Inflammatory macrophage treated with lipopolysaccharide for 1 hour (primary cell): ENCODE measurements around the gene CDC42EP5.
A peak's percentile ranks its signal among the peaks of the same experiment; 100 is the strongest.

Experiments
- DNase-seq, 2 donors: peaks; one replicate each; pipeline ENCODE4 v3.0.0-alpha.2; 2020 to 2022

CDC42EP5 gene

DNA sequence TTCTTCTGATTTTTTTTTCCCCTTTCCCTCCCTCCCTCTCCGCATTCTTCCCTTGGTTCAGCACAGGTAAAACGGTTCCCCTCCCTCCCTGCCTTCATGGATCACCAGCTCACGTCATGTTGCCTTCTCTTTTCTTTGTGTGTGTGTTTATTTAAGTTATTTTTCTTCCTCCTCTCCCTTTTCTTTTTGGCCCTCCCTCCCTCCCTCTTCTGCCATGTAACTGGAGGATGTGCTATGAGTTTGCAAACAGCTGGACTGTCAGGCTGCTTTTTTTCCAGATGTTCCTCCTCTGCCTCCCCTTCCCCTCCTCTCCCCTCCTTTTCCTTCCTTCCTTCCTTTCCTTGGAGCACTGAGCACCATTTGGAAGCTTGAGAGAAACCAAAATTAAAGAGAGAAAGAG is 11.5 kb downstream of the CDC42EP5 start:
- DNase-seq: no peak

DNA sequence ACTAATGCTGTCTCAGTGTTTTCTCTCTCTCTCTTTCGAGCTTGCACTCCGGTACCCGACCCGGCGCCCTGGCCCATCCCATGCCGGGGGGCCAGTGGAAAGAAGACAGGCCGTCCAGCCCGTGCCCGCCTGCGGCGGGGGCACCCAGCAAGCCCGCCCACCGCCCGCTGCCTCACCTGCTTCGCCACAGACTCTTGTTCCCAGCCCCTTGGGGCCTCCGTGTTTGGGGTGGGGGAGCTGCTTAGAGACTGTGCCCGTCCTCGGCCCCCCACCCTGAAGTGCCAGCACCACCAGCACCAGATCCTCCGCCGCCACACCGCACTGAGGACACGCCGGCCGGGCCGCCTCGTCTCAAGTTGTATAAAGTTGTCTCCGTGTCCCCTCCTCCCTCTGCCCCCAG is 11.9 kb downstream of the CDC42EP5 start:
- DNase-seq: no peak

DNA sequence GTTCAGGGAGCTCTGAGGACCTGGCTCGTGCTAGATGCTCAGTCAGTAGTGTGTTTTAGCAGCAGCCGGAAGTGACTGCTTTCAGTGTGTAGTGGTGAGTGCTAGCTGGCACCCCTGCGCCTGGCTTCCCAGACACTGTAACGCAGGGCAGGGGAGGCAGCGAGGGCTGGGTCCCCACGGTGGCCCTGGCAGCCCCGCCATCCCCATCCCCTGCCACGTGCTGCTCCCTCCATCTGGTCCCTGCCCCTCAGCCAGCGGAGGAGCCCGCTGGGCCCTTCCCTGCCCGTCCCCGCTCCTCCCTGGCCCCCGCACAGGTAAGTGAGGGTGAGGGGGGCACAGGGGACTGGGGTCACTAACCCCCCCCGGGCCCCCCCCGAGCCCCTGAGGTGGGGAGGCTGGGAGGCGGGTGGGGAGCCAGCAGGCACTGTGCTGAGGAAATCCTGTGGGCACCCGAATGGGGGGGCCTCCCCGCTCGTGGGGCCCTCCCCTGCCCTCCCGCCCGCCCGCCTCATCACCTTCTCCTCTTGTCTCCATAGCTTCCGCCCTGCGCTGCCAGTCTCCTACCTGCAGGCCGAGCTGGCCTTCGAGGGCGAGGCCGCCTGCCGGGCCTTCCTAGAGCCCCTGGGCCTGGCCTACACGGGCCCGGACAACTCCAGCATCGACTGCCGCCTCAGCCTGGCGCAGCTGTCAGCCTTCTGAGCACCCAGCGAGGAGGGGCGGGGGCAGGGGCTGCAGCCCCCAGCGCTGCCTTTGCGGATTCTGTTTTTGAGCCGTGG is 12.7 kb downstream of the CDC42EP5 start:
- DNase-seq: no peak

DNA sequence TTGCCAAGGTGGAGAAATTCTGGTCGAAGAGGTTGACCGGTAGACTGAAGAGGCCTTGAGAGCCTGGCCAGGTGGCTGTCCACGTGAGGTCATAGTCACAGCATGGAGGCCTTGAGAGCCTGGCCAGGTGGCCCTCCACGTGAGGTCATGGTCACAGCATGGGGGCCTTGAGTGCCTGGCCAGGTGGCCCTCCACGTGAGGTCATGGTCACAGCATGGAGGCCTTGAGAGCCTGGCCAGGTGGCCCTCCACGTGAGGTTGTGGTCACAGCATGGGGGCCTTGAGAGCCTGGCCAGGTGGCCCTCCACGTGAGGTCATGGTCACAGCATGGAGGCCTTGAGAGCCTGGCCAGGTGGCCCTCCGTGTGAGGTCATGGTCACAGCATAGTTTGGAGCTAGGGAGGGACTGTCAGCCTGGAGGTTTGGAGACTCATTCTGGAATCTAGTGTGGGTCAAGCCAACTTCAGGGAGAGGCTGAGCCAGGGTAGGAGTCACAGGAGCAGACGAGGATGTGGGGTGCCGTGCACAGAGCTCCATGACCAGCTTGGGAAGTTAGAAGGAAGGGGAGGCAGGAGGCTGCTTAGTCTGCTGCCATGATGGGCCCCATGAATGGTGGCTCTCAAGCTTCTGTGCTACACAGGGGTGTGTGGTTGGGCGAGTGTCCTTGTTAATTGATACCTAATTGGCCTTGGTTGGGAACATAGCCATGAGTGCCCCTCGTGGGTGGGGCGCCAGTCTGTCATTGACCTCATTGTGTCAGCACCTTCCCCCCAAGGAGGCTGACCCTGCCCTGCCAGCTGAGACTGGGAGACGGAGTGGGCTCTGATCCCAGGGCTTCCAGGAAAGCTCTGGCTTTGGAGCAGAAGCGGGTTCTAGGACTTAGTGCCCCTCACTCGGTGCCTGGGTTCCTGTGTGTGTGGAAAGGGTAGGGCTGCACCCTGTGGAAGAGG is 13.5 kb downstream of the CDC42EP5 start:
- DNase-seq: no peak

DNA sequence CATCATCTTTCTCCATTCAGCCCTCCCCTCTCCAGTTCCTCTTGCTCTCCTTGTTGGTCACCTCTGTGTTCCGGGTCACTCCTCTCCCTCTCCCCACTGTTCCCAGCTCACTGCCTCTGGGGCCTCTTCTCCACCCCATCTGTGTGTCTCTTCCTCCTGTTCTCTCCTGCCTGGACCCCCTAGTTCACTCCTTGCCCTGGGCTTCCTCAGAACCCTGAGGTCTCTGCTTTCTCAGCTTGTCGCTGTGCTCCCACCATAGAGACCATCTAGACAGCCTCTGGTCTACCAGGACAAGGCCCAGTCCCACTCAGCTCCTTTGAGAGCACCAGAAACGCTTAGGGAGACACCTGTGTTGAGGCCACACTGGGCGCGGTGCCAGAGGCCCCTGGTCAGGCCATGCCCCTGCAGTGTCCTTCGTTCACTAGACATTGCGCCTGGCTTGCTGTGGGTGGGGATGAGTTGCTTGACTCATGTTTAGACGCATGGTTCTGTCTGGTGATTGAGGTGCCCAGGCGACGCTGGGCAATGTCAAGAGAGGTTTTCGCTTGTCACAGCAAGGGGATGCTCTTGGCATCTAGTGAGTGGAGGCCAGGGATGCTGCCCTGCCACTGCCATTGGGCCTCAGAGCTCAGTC is 14.3 kb downstream of the CDC42EP5 start:
- no peak for DNase-seq

DNA sequence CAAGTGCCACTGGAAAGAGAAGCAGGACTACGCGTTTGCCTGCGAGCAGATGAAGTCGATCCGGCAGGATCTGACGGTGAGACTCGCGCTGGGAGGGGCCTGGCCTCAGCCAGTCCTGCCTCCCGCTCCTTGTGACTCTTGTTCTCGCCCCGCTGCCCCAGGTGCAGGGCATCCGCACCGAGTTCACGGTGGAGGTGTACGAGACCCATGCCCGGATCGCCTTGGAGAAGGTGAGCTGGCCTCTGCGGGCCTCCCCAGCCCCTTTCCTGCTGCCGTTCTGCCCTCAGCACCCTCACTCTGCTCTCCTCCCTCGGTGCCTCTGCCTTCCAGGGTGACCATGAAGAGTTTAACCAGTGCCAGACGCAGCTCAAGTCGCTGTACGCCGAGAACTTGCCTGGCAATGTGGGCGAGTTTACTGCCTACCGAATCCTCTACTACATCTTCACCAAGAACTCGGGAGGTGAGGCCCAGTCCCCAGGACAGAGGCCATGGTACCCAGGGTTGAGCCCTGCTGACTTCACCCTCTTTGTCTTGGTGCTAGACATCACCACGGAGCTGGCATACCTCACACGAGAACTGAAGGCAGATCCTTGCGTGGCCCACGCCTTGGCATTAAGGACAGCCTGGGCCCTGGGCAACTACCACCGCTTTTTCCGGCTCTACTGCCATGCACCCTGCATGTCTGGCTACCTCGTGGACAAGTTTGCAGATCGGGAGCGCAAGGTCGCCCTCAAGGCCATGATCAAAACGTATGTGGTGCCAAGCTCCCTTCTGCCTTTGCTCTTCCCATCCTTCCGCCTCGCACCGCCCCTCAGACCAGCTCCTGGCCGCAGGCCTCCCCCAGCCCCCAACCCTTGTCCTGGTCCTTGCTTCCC is 15.1 kb downstream of the CDC42EP5 start:
- DNase-seq: no peak

DNA sequence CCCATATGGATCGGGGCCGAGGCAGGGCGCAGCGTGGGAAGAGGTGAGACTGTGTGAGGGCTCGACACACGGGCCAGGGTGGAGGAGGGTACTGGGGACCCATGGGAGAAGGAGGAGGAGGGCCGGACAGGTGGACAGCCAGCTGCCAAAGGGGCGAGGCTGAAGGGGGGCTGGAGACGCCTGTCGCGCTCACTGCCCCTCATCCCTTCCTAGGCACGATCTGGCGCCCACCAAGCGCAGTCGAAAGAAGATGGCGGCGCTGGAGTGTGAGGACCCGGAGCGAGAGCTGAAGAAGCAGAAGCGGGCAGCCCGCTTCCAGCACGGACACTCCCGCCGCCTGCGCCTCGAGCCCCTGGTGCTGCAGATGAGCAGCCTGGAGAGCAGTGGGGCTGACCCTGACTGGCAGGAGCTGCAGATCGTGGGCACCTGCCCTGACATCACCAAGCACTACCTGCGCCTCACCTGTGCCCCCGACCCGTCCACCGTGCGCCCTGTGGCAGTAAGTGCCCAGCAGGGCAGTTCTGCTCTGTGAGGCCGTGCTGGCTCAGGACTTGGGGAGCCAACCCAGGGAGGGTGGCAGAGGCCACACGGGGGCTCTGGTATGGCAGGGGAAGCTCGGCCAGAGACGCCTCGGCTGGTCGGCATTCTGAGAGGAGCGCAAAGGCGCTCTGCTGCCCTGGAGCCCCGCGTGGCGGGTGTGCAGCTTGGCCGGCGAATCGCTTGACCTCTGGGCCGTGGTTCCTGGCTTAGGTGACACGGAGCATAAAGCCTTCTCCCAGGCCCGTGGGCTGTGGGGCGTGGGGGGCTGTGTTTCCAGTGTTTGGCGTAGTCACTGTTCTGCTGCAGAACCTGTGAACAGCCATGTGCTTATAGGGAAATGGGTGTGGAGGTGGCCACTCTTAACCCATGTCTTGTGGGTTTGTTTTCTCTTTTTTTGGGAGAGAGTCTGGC is 16.4 kb downstream of the CDC42EP5 start:
- DNase-seq: no peak

DNA sequence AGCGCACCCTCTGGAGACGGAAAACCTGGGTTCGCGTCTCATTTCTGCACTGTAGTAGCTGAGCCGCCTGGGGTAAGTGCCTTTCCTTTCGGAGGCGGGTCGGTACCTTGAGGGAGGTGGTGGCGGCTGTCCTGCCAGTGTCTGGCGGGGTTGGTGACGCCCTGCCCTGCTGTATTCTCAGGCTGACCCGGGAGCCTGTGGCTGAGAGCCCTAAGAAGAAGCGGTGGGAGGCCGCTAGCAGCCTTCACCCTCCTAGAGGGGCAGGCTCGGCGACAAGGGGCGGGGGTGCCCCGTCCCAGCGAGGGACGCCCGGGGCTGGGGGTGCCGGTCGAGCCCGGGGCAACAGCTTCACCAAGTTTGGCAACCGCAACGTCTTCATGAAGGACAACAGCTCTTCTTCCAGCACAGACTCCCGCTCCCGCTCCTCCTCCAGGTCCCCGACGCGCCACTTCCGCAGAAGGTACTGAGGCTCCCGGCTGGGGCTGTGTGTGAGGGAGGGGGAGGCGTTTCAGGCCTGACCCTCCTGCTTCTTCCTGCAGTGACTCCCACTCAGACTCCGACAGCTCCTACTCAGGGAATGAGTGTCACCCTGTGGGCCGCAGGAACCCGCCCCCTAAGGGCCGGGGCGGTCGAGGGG is 17.2 kb downstream of the CDC42EP5 start:
- no peak for DNase-seq

DNA sequence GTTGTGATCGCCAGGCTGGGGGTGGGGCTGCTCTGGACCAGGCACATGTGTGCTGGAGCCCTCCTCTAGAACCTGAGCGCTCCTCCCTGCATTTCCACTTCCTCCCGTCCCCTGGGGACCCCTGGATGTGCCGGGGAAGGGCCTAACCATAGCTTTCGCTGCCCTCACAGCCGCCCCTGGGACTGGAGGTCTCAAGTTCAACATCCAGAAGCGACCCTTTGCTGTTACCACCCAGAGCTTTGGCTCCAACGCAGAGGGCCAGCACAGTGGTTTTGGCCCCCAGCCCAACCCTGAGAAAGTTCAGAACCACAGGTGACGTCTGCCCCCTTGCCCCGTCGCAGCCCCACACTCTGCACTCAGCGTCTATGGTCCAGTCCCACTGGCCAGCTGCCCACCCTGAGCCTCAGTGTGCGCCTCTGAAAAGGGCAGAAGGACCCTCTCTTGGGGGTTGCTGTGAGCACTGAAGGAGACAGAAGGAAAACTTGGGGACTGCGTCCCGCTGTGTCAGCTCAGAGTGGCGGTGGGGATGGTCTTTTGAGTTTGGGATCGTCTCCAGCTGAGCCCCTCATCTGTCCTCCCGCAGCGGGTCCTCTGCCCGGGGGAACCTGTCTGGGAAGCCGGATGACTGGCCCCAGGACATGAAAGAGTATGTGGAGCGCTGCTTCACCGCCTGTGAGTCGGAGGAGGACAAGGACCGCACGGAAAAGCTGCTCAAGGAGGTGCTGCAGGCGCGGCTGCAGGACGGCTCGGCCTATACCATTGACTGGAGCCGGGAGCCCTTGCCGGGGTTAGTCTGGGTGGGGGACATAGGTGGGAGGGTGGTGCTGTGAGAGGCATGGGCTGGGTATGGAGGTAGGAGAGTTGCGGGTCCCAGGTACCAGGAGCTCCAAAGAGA is 18.1 kb downstream of the CDC42EP5 start:
- no peak for DNase-seq

DNA sequence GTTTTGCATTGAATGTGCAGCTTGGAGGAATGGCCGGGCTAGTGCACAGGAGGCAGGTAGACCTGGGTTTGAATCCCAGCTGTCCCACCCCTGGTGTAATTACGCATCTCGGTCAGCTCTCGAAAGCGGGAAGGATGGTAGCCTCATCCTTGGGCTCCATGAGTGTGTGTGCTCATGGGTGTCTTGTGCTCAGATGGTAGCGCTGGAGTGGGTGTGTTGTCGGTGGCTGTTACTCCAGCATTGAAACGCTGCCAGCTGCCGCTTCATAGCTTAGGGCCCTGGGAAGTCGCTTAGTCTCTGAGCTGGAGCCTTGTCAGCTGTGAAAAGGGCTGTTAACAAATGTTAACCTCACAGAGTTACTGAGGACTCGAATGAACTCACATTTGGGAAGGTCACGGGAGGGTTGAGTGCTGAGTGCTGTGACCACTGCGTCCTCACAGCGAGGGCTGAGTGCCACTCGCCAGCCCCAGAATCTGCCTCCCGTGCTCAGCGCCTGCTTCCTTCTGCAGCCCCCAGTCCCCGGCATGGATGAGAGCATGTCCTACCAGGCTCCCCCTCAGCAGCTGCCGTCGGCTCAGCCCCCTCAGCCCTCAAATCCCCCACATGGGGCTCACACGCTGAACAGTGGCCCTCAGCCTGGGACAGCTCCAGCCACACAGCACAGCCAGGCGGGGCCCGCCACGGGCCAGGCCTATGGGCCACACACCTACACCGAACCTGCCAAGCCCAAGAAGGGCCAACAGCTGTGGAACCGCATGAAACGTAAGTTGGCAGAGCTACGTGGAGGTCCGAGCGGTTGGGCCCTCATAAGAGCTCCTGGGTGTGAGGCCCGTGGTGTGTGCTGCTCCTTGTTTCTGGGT is 18.9 kb downstream of the CDC42EP5 start:
- DNase-seq: no peak

DNA sequence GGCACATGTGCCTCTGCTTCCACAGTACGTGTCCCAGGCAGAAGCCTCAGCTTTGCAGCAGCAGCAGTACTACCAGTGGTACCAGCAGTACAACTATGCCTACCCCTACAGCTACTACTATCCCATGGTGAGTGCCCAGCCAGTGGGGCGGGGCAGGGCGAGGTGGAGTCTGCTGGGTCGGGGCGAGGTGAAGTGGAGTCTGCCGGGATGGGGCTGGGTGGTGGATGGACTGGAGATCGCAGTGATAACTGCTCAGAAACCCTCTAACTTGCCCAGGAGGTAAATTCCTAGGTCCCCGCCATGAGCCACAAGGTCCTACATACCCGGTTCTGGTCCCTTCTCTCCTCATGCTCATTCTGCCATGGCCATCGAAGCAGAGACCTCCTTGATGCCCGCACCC is 20.5 kb downstream of the CDC42EP5 start:
- DNase-seq: no peak

DNA sequence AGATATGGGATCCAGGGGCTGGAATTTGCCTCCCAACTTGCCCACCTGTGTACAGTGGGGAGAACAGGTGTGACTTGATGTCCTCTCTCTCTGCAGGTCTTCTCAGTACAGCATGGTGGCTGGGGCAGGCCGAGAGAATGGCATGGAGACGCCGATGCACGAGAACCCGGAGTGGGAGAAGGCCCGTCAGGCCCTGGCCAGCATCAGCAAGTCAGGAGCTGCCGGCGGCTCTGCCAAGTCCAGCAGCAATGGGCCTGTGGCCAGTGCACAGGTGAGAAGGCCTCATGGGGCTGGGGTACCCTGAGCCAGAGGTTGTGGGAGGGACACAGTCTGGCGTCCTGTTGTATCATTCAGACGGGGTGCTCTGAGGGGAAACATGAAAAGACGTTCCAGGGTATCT is 21.1 kb downstream of the CDC42EP5 start:
- DNase-seq: no peak

DNA sequence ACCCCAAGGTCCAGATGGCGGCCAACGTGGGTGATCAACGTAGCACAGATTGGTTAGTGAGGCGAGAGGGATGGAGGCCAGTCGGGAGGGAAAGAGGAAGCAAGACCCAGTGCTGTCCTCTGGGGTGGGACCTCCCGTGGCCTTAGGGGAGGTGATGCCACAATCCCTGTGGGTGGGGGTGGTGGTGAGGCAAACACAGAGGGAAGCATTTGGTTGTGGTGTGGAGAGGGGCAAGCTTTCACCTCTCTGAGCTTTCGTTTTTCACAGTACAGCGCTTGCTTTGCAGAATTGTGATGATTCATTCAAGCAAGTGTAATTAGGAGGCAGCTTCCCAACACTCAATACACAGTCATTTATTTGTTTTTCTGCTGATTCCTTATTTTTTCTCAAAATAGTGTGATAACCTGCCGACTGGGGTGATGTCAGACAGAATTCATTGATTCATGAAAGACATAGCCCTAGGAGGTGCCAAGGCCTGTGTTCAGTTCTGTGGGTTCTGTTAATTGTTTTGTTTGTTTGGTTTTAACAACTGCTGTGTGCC is 21.7 kb downstream of the CDC42EP5 start:
- peak; percentile 86 to 93 for DNase-seq

DNA sequence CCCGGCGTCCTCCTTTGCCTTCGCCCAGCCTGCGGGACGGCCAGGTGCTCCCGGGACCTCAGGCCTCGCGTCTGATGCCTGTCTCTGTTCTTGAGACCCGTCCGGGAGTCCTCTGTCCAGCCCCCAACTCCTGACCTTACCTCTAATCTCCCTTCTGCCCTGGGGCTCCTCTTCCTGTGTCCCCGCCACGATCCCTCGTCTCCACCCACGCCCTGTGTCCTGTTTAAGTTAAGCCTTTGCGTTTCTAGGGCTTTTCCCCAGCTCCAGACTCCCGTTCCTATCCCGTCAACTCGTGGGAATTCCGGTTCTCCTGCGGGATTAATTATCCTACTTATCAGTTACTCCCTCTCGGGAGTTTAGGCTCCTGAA is 23.4 kb downstream of the CDC42EP5 start:
- peak; percentile 42 to 56 for DNase-seq

DNA sequence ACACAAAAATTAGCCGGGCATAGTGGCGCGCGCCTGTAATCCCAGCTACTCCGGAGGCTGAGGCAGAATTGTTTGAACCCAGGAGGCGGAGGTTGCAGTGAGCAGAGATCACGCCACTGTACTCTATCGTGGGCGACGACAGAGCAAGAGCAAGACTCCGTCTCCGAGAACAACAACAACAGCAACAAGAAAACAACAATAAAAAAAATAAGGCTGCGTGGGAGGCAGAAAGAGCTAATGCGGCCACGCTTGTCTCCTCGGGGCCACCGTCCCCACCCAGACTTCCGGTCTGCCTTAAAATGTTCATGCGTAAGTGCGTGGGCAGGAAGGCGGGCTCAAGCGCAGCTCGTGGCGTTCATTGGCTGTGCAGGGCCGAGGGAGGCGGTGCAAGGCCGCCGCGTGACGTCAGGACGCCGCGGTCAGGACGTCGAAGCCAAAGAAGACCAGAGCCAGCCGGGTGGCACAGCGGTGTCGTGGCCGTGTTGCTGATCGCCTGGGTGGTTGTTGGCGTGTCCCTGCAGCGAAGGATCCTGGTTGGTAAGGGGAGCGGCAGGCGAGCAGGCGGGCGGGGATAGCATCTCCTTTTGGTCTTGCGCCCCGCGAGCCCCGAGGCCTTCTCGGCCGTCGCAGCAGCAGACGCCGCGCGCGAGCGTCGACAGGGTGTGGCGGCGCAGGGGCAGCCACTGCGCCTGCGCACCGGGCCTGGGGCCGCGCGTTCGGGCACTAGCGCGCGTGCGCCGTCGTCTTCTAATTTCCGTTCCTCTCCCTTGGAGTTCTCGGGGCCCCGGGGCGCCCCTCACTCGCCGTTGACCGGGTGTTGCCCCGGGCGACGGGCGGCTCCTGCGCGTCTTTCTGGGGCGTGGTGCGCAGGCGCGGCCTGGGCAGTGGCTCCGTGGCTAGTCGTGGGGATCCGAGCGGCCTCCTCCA is 24.1 kb downstream of the CDC42EP5 start, which contains the start of gene LENG8:
Gene LENG8, plus strand, starts transcription at position 426 of the 927 bp plus-strand sequence. CDS start 2,146 bp downstream, outside the sequence.
- DNase-seq: peak; percentile 98 to 99

DNA sequence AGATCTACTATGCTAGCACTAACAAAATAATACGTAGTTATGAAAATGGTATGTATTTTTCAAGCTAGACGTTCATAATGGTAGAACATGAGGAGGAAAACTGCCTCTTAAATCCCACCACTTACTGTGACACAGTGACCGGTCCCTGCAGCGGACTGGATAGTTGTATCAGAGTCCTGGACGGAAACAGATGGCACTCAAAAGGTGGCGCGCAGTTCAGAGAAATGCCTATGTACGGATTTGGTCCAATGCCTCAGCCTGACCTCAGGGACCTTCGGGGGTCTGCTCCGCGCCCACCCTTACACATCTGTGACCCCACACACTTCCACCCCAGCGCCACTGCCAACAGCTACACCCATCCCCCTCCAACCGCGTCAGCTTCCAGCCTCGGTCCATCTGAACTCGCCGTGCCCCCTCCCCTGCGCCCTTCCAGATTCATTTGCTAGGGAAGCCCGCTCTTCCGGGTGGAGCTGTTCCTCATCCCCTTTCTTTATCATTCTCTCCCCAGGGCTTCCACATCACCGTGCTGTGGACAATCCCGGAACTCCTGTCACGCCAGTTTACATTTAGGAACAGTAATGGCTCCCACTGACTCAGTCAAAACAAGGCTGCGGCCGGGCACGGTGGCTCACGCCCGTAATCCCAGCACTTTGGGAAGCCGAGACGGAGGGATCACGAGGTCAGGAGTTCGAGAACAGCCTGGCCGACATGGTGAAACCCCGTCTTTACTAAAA is 24.9 kb downstream of the CDC42EP5 start:
- peak; percentile 45 to 51 for DNase-seq
